HepG2 (cell line): ENCODE measurements around the gene TAF1B. TPM values are rescaled to one million over a fixed set of nuclear protein-coding genes. Genes with fewer than 3 reads are reported as not detected.
A peak's percentile ranks its signal among the peaks of the same experiment; 100 is the strongest.

Experiments used
- ARNT2 ChIP-seq: sonication (generic); formaldehyde crosslinking; IDR thresholded peaks from 2 replicates; pipeline ENCODE4 v1.8.0; 2022; ENCODE audit warnings: mild to moderate bottlenecking, low read depth, missing genetic modification reagents, moderate library complexity
- E2F2 ChIP-seq: sonication (generic); formaldehyde crosslinking; IDR thresholded peaks from 2 replicates; pipeline ENCODE4 v1.4.0; 2020; ENCODE audit warnings: missing genetic modification reagents, borderline replicate concordance
- FOXO1 ChIP-seq: sonication (generic); formaldehyde crosslinking; IDR thresholded peaks from 2 replicates; pipeline ENCODE4 v1.4.0; 2020; ENCODE audit warnings: missing genetic modification reagents
- HCFC1 ChIP-seq: fragments of 150-350 bp; IDR thresholded peaks from 2 replicates; pipeline ENCODE4 v1.6.1; 2014; ENCODE audit warnings: low read depth, low read length
- HIC2 ChIP-seq: sonication (generic); formaldehyde crosslinking; IDR thresholded peaks from 2 replicates; pipeline ENCODE4 v1.9.0; 2022; ENCODE audit warnings: low read depth, missing genetic modification reagents
- RERE ChIP-seq: IDR thresholded peaks from 2 replicates; pipeline ENCODE4 v1.6.1; 2016; ENCODE audit warnings: low read depth, missing genetic modification reagents, missing compliant biosample characterization
- SUZ12 ChIP-seq: fragments of 150-350 bp; IDR thresholded peaks from 2 replicates; pipeline ENCODE4 v1.6.1; 2014; ENCODE audit warnings: low read depth, low read length
- ZHX2 ChIP-seq, 2 experiments: sonication (generic) in 1 of 2; formaldehyde crosslinking in 1 of 2; IDR thresholded peaks; 2 replicates each; pipeline versions ENCODE4 v1.6.1 to v1.9.0; 2014 to 2022; ENCODE audit warnings: antibody characterized with exemption in 1 of 2, borderline replicate concordance in 1 of 2, inconsistent platforms in 1 of 2, low read depth in 1 of 2, missing genetic modification reagents in 1 of 2
- ZKSCAN1 ChIP-seq: fragments of 150-350 bp; IDR thresholded peaks from 2 replicates; pipeline ENCODE4 v1.6.1; 2014; ENCODE audit warnings: low read length
- ZNF232 ChIP-seq: sonication (generic); formaldehyde crosslinking; IDR thresholded peaks from 2 replicates; pipeline ENCODE4 v1.4.0; 2020; ENCODE audit warnings: missing genetic modification reagents, borderline replicate concordance
- ZNF547 ChIP-seq: sonication (generic); formaldehyde crosslinking; IDR thresholded peaks from 2 replicates; pipeline ENCODE4 v1.5.1; 2020; ENCODE audit warnings: mild to moderate bottlenecking, missing genetic modification reagents
- ZNF746 ChIP-seq: sonication (generic); formaldehyde crosslinking; IDR thresholded peaks from 2 replicates; pipeline ENCODE4 v1.8.0; 2022; ENCODE audit warnings: mild to moderate bottlenecking, missing genetic modification reagents
- polyA plus RNA-seq, 8 experiments: library from polyadenylated mRNA; depleted of rRNA in 3 of 8; stranded (reverse) in 7 of 8; unstranded in 1 of 8; fragments of >200 nt; fragmentation: Illumina TruSeq in 4 of 8; extraction: Trizol in 4 of 8; gene quantifications; 2 replicates each; pipeline versions ENCODE4 v1.2.1 to v1.2.3, GENCODE V29; 2011 to 2016; ENCODE audit warnings: low read depth in 4 of 8, missing spikeins in 1 of 8, mixed read lengths in 1 of 8; ENCODE audit not compliant: insufficient read depth in 1 of 8
- total RNA-seq, 5 experiments: library from RNA; depleted of rRNA; stranded (reverse); fragments of >200 nt; fragmentation: Illumina TruSeq; extraction: Trizol; gene quantifications; 2 replicates each; pipeline ENCODE4 v1.2.3, GENCODE V29; 2016; ENCODE audit warnings: low read depth in 1 of 5

TAF1B gene
- total and polyA plus RNA-seq, 2 of the 13 experiments (the other 11 are each of a cell fraction or from before 2014, with no cell fraction given), result 13.3 to 27.7 TPM

- TF ChIP-seq RERE (CRISPR knock-in tag) (no peak), FOXO1 (CRISPR knock-in tag) (peak; percentile 40; the same call in 1 of the 2 replicates), ZNF547 (0 out of 2 replicates have a peak, but pooled peaks have one; percentile 31), ZHX2 (IDR thresholded peaks at IDR 0.05; ENCODE audit: low read depth) (no peak), ZHX2 (CRISPR knock-in tag; IDR thresholded peaks at IDR 0.05; ENCODE audit: borderline replicate concordance) (no peak), SUZ12 (no peak), ZNF746 (no peak), ZKSCAN1 (no peak; the same call in 1 of the 2 replicates), HCFC1 (no peak), E2F2 (CRISPR knock-in tag) (no peak), ARNT2 (CRISPR knock-in tag) (no peak), HIC2 (CRISPR knock-in tag) (no peak), ZNF232 (CRISPR knock-in tag) (no peak)
Observed at GRCh38 chr2:9813312-9814128, 29.8 kb upstream of the TAF1B start (continued).
